Stomach (tissue), 9 donors: ENCODE results near the gene CLMP. TPM values are rescaled to one million over a fixed set of nuclear protein-coding genes. Genes with fewer than 3 reads are reported as not detected.

Source experiments
- DNase-seq, 2 donors: peaks; one replicate each; pipeline versions ENCODE4 v3.0.0 to v3.0.0-alpha.2; 2013 to 2019
- H3K27ac ChIP-seq, 5 donors: fragments of 200-600 bp in 4 of 5; sonication (generic) in 4 of 5; one replicate each; pipeline ENCODE4 v1.5.1; 2013 to 2019; ENCODE audit warnings: mild to moderate bottlenecking in 1 of 5, moderate library complexity in 1 of 5
- H3K27me3 ChIP-seq, 3 donors: fragments of 200-600 bp; sonication (generic); one replicate each; pipeline ENCODE4 v1.5.1; 2017 to 2019; ENCODE audit warnings: mixed run types in 1 of 3
- H3K36me3 ChIP-seq, 4 donors: fragments of 200-600 bp; sonication (generic); 1 replicate in 3 of 4; 2 replicates in 1 of 4; pipeline ENCODE4 v1.5.1; 2016 to 2019
- H3K4me1 ChIP-seq, 4 donors: fragments of 200-600 bp; sonication (generic); one replicate each; pipeline ENCODE4 v1.5.1; 2016 to 2019
- H3K4me3 ChIP-seq, 4 donors: fragments of 200-600 bp; sonication (generic) in 3 of 4; one replicate each; pipeline ENCODE4 v1.5.1; 2016 to 2019; ENCODE audit warnings: mild to moderate bottlenecking in 1 of 4
- H3K9me3 ChIP-seq, 4 donors: fragments of 200-600 bp; sonication (generic); one replicate each; pipeline ENCODE4 v1.5.1; 2016 to 2019
- CTCF ChIP-seq, 7 experiments: fragments of 450-650 bp in 4 of 7; fragments of 200-600 bp in 3 of 7; sonication (generic) in 3 of 7; IDR thresholded peaks; one replicate each; pipeline ENCODE4 v1.5.1; 2016 to 2019; ENCODE audit warnings: antibody characterized with exemption in 7 of 7, control low read depth in 2 of 7, mild to moderate bottlenecking in 1 of 7
- EP300 ChIP-seq: sonication (generic); formaldehyde crosslinking; IDR thresholded peaks from one replicate; pipeline ENCODE4 v1.6.1; 2017; ENCODE audit warnings: antibody characterized with exemption
- POLR2A ChIP-seq, 4 donors: fragments of 450-650 bp; IDR thresholded peaks; one replicate each; pipeline ENCODE4 v1.6.1; 2016; ENCODE audit warnings: antibody characterized with exemption in 4 of 4, control low read depth in 2 of 4, mild to moderate bottlenecking in 1 of 4, moderate library complexity in 1 of 4
- POLR2AphosphoS5 ChIP-seq, 3 donors: sonication (generic); formaldehyde crosslinking; IDR thresholded peaks; one replicate each; pipeline ENCODE4 v1.6.1; 2016; ENCODE audit warnings: antibody characterized with exemption in 3 of 3
- WGBS, 5 donors: extraction: QIAGEN DNeasy Blood & Tissue Kit in 3 of 5; methylation state at CpG; one replicate each; pipeline versions ENCODE4 v1.1.5 to v1.1.7; 2013 to 2018; 5-methylcytosine and 5-hydroxymethylcytosine counted together
- intact Hi-C: fragments of 100-400 bp; cut with DNase I; formaldehyde crosslinking; loops from one replicate; pipeline ENCODE4 v1.15.1; 2023; ENCODE audit warnings: low total_unique reads
- polyA plus RNA-seq, 3 donors: library from polyadenylated mRNA; stranded (reverse); fragments of 200-250 nt; gene quantifications; one replicate each; pipeline ENCODE4 v1.2.3, GENCODE V29; 2013
- total RNA-seq, 5 donors: library from RNA; depleted of rRNA; stranded (reverse); fragments of >200 nt; gene quantifications; one replicate each; pipeline versions ENCODE4 v1.1.0 to v1.2.3, GENCODE V29; 2014 to 2016
- donor health status: healthy with polysubstance abuse.
- donor health status: Bipolar disorder and iron deficiency.
- donor health status: healthy.

The CLMP gene
- total and polyA plus RNA-seq, 8 donors = 4.9 to 81.2 (median 40.5) TPM

- WGBS, 5 donors = 49 to 83% (median 67%) methylated on average over 5 of the region's 5 CpGs
- Histone ChIP-seq H3K4me3 (no peak overlapping the region), H3K9me3 (no peaks in the 10 kb centered on the region), H3K36me3 (no peaks in the 10 kb centered on the region), H3K27me3 (peaks cover 0 to 14% (median 0%) of the 10 kb centered on the region in 3 donors), H3K4me1 (peaks cover 0 to 18% (median 11%) of the 10 kb centered on the region in 4 donors), H3K27ac (no peak overlapping the region)
- TF ChIP-seq CTCF (IDR thresholded peaks at IDR 0.05) = no peak
- TF ChIP-seq POLR2AphosphoS5 (IDR thresholded peaks at IDR 0.05) = no peak
- no peak for TF ChIP-seq EP300
- TF ChIP-seq POLR2A (IDR thresholded peaks at IDR 0.05) = no peak
- no peak for DNase-seq
- intact Hi-C loops = no loop called here
These were observed 51.6 kb downstream of the CLMP start for GRCh38 chr11:123143476-123143875.

GRCh38 chr11:123139206-123139605 lies 55.8 kb downstream of the CLMP start:
- TF ChIP-seq EP300 (no peak), CTCF (IDR thresholded peaks at IDR 0.05) (no peak), POLR2AphosphoS5 (IDR thresholded peaks at IDR 0.05) (no peak)
- Histone ChIP-seq H3K27me3 (peaks cover 0 to 12% (median 0%) of the 10 kb centered on the region in 3 donors), H3K4me3 (no peak overlapping the region), H3K4me1 (peaks cover 0 to 34% (median 8%) of the 10 kb centered on the region in 4 donors), H3K27ac (no peak overlapping the region), H3K36me3 (no peaks in the 10 kb centered on the region), H3K9me3 (no peaks in the 10 kb centered on the region)
- WGBS, 5 donors = 76 to 90% (median 84%) methylated on average over 4 of the region's 4 CpGs
- intact Hi-C loops = no loop called here
- DNase-seq = no peak

GRCh38 chr11:123137431-123138224 lies 57.4 kb downstream of the CLMP start:
- Histone ChIP-seq H3K27me3 (no peaks in the 10 kb centered on the region), H3K4me1 (peaks cover 0 to 37% (median 8%) of the 10 kb centered on the region in 4 donors), H3K9me3 (no peaks in the 10 kb centered on the region), H3K4me3 (peak overlapping the region in 2 of 4 donors; percentile 13 to 14), H3K27ac (peak overlapping the region; percentile 37 to 80 (median 74)), H3K36me3 (no peaks in the 10 kb centered on the region)
- TF ChIP-seq POLR2AphosphoS5 (IDR thresholded peaks at IDR 0.05) = peak in 1 of 3 donors; percentile 24
- no peak for TF ChIP-seq POLR2A (IDR thresholded peaks at IDR 0.05)
- no peak for TF ChIP-seq EP300
- no peak for TF ChIP-seq CTCF (IDR thresholded peaks at IDR 0.05)
- DNase-seq = peak; percentile 47 to 85
- intact Hi-C loops = no loop called here
- 24 to 35% (median 34%) methylated on average over 23 to 24 of the region's 24 CpGs for WGBS, 5 donors

GRCh38 chr11:123135863-123136446 lies 59.1 kb downstream of the CLMP start:
- intact Hi-C loops = no loop called here
- Histone ChIP-seq H3K27ac (peak overlapping the region in 2 of 5 donors; percentile 25 to 73), H3K9me3 (no peaks in the 10 kb centered on the region), H3K36me3 (no peaks in the 10 kb centered on the region), H3K4me3 (no peak overlapping the region), H3K27me3 (no peaks in the 10 kb centered on the region), H3K4me1 (peaks cover 0 to 43% (median 8%) of the 10 kb centered on the region in 4 donors)
- DNase-seq = no peak
- no peak for TF ChIP-seq EP300
- no peak for TF ChIP-seq CTCF (IDR thresholded peaks at IDR 0.05)
- TF ChIP-seq POLR2A (IDR thresholded peaks at IDR 0.05) = no peak
- no peak for TF ChIP-seq POLR2AphosphoS5 (IDR thresholded peaks at IDR 0.05)
- 81 to 88% (median 85%) methylated on average over 18 of the region's 18 CpGs for WGBS, 5 donors
